ENCODE results near the gene SLCO6A1. TPM values are rescaled to one million over a fixed set of nuclear protein-coding genes. Genes with fewer than 3 reads are reported as not detected.
A peak's percentile ranks its signal among the peaks of the same experiment; 100 is the strongest.
"Not testable (repeated sequence)": the region's sequence is repeated elsewhere in the genome, so short reads cannot be mapped to it uniquely, and the experiment has no call there.

SLCO6A1 gene
- total RNA-seq, 1 experiment from 2014 or later: not detected

DNA sequence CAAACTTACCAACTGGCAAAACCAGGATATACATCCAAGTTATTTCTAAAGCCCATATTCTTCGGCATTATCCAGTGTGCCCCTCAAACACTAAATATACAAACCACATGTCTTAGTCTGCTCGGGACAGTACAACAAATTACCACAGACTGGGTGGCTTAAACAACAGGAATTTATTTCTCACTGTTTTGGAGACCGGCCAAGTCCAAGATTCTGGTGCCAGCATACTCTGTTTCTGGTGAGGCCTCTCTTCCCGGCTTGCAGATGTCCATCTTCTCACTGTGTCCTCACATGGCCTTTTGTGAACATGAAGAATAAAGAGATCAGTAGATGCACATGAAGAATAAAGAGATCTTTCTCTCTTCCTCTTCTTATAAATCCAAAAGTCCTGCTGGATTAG lies 12.9 kb upstream of the SLCO6A1 start:
- Histone ChIP-seq H3K9me3 (no peaks in the 10 kb centered on the region), H3K36me3 (no peaks in the 10 kb centered on the region), H3K27me3 (no peaks in the 10 kb centered on the region), H3K4me3 (no peak overlapping the region)
- DNase-seq: peak; percentile 42

DNA sequence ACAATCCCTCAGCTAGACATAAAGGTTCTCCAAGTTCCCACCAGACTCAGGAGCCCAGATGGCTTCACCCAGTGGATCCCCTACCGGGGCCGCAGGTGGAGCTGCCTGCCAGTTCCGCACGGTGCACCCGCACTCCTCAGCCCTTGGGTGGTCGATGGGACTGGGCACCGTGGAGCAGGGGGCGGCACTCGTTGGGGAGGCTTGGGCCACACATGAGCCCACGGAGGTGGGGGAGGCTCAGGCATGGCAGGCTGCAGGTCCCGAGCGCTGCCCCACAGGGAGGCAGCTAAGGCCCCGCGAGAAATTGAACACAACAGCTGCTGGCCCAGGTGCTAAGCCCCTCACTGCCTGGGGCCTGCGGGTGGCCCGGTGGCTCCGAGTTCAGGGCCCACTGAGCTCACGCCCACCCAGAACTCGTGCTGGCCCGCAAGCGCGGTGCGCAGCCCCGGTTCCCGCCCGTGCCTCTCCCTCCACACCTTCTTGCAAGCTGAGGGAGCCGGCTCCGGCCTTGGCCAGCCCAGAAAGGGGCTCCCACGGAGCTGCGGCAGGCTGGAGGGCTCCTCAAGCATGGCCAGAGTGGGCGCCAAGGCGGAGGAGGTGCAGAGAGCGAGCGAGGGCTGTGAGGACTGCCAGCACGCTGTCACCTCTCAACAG lies 7.4 kb downstream of the SLCO6A1 start:
- H3K4me3 ChIP-seq, DNase-seq, H3K27me3 ChIP-seq: not testable (repeated sequence)

DNA sequence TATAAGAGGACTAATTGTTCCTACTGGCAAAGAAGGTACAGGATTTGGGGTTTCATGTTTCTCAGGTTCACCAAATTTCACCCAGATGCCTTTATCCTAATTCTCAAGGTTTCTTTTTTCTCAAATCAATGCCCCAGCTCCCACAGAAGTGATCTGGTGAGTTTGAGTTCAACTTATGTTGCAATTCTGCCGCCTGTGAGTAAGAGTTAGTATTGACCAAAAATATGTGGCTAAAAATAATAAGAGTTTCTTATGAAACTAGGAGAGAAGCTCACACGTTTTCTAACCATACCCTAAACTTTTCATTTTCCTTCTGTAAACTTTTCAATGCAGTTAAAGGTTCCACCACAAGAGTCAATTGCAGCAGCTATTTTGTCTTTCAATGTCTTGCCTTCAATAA lies 15.1 kb downstream of the SLCO6A1 start:
- no peak for DNase-seq

More for the DNA sequence above, 7.4 kb downstream of the SLCO6A1 start:
- H3K36me3 ChIP-seq, H3K9me3 ChIP-seq: not testable (repeated sequence)

DNA sequence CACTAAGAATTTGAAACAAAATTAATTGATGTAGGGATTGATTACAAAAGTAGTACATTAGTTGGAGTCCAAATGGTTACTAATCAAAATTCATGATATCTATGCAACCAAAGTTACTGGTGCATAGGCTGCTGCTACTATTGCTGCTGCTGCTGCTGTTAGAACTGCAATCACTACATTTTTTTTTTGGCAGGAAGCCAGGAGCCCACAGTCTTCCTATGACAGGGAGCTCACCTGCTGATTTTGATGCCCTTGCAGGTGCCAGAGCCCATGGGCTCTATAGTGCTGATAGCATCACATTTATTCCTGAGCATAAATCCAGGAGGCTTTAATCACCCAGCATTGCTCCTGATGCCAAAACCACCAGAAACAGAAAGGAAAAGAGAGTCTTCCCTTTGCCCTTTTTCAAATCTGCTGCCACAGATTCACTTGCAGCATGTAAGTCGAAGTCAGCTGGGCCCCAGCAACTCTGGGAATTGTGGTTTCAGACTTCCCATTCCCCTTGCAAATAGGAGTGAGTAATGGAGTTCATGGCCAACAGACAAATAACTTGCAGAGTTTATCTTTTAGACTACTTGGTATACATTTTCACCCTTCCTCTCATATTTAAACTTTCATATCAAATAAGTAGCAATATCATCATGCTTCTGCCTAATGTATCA lies 17.6 kb downstream of the SLCO6A1 start:
- Histone ChIP-seq H3K27me3 (no peaks in the 10 kb centered on the region), H3K36me3 (no peaks in the 10 kb centered on the region)
- DNase-seq: no peak

More for the DNA sequence above, 15.1 kb downstream of the SLCO6A1 start:
- Histone ChIP-seq H3K9me3 (no peaks in the 10 kb centered on the region), H3K36me3 (no peaks in the 10 kb centered on the region), H3K27me3 (no peaks in the 10 kb centered on the region), H3K4me3 (no peak overlapping the region)

DNA sequence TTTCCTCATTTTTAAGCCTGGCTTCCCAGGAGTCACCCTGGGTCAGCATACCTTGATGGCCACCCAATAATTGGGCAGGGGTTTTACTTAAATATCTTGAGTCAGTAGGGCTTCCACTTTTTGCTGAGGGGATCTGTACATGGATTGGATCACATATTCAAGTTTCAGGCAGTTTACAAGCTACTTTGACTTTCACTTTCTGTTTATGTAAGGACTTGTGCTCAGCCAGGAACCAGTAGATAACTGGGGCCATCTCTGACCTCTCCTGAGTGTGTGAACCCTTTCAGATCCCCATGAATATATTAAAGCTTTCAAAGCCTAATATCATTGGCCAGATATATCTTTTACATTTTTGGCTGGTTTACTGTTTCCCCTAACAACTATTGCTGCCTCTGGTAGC lies 45.1 kb downstream of the SLCO6A1 start:
- Histone ChIP-seq H3K36me3 (no peaks in the 10 kb centered on the region), H3K9me3 (no peaks in the 10 kb centered on the region), H3K27me3 (no peaks in the 10 kb centered on the region), H3K4me3 (peak overlapping the region; percentile 12; the same call in 1 of the 2 replicates)
- no peak for DNase-seq

More for the DNA sequence above, 17.6 kb downstream of the SLCO6A1 start:
- H3K4me3 ChIP-seq: no peak overlapping the region
- no peaks in the 10 kb centered on the region for H3K9me3 ChIP-seq

DNA sequence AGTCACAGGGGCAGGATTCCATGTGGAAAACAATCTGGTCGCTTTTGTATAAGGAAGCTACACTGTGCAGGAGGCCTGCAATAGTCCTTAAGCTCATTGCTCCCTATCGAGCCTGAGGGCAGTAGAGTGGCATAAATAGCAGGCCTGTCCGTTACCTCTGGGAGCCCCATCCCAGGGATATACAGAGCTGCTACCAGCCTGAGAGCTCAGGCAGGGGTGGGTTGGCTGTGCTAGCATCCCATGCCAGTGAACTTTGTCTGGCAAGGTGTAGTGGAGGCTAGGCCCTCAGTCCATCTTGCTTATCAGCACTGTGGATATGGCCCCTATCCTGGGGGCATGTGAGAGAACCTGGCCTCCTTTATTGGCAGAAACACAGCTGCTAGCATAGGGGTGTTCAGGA lies 47.7 kb downstream of the SLCO6A1 start:
- no peaks in the 10 kb centered on the region for H3K9me3 ChIP-seq
- H3K27me3 ChIP-seq: 0 out of 2 replicates have a peak, but pooled peaks cover 2% of the 10 kb centered on the region
- no peak overlapping the region for H3K4me3 ChIP-seq
- DNase-seq: no peak
- no peaks in the 10 kb centered on the region for H3K36me3 ChIP-seq

DNA sequence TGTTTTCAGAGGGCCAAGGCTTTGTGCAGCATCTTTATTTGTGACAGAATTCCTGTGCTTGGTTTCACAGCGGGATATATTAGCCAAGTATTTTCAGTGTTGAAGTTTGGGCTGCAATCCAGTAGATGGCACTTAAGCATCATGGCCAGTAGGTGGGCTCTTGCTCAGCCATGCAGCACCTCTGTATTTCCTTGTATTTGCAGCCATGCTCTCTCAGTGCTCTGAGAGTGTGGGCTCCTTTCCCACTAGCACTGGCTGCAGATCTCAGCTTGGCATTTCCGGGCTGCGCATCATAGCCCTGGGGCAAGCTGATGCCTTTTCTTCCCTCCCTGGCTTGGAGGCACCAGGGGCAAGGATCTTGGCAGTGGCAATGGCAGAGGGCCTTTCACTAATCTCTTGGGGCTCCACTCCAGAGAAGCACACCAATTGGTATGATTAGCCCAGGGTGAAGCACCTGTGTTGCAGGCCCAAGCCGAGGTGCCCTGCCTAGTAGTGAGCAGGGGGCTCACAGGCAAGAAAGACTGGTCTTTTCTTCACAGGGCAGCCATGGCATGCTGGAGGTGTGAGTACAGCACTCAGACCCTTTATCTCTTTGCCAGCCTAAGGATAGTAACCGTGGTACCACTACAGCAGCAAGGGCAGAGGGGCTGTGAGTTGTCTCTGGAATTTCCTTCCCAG lies 48.3 kb downstream of the SLCO6A1 start:
- no peaks in the 10 kb centered on the region for H3K36me3 ChIP-seq
- DNase-seq: peak; percentile 60

DNA sequence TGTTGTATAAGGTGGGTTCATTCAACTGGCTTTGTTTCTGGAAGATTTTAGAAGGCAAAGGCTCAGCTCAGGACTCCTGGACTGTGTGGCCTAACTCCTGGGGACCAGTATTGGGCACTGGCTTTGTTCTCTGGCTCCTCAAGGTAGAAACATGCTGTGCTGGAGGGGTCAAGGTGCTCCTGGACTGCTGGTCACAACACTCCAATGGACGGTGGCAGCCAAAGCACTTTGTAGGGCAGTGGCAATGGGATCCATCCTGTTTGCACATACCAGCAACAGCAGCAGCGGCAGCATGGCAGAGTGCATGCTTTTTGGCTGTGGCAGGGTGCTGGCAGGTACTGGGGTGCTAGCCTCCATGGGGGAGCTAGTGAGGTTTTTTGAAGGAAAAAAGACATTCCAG lies 65.3 kb downstream of the SLCO6A1 start:
- H3K9me3 ChIP-seq: no peaks in the 10 kb centered on the region; the same call in 1 of the 2 replicates
- H3K4me3 ChIP-seq: no peak overlapping the region
- H3K36me3 ChIP-seq: no peaks in the 10 kb centered on the region
- no peak for DNase-seq
- H3K27me3 ChIP-seq: no peaks in the 10 kb centered on the region; the same call in 1 of the 2 replicates

More for the DNA sequence above, 48.3 kb downstream of the SLCO6A1 start:
- Histone ChIP-seq H3K4me3 (no peak overlapping the region), H3K9me3 (no peaks in the 10 kb centered on the region), H3K27me3 (0 out of 2 replicates have a peak, but pooled peaks cover 2% of the 10 kb centered on the region)

DNA sequence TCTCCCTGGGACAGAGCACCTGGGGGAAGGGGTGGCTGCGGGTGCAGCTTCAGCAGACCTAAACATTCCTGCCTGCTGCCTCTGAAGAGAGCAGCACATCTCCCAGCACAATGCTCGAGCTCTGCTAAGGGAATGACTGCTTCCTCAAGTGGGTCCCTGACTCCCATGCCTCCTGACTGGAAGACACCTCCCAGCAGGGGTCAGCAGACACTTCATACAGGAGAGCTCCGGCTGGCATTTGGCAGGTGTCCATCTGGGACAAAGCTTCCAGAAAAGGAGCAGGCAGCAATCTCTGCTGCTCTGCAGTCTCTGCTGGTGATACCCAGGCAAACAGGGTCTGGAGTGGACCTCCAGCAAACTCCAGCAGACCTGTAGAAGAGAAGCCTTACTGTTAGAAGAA lies 77.2 kb downstream of the SLCO6A1 start:
- 0 out of 2 replicates have a peak, but pooled peaks cover 6% of the 10 kb centered on the region for H3K9me3 ChIP-seq
- no peaks in the 10 kb centered on the region for H3K27me3 ChIP-seq
- DNase-seq: peak; percentile 43
- H3K4me3 ChIP-seq: no peak overlapping the region
- no peaks in the 10 kb centered on the region for H3K36me3 ChIP-seq

DNA sequence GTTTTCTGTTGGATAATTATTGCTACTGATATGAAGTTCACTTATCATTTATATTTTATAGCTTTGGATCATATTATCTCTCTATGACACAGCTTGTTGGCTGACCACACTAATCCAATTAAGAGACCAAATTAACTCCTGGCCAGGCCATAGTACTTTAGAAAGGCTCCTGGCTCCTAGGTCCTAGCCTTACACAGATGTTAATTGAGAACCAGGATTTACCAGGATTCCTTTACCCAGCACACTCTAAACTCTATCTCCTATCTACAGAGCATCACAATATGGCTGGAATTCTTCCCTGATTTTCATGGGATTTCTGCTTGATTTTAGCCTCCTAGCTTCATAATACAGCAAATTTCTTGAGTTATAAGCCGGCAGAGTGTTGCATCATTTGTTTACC lies 80.3 kb downstream of the SLCO6A1 start:
- H3K36me3 ChIP-seq: no peaks in the 10 kb centered on the region
- H3K4me3 ChIP-seq: no peak overlapping the region
- no peaks in the 10 kb centered on the region for H3K27me3 ChIP-seq
- no peak for DNase-seq
- no peaks in the 10 kb centered on the region for H3K9me3 ChIP-seq

DNA sequence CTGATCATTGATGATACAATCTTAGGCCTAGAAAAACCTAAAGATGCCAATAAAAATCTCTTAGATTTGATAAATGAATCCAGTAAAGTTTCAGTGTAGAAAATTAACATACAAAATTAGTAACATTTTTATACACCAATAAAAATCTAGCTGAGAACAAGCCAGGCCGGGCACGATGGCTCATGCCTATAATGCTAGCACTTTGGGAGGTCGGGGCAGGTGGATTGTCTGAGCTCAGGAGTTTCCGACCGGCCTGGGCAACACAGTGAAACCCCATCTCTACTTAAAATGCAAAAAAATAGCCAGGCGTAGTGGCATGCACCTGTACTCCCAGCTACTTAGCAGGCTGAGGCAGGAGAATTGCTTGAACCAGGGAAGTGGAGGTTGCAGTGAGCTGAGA lies 84.4 kb downstream of the SLCO6A1 start:
- no peak for DNase-seq
- H3K4me3 ChIP-seq: no peak overlapping the region
- no peaks in the 10 kb centered on the region for H3K27me3 ChIP-seq
- no peaks in the 10 kb centered on the region for H3K36me3 ChIP-seq
- H3K9me3 ChIP-seq: no peaks in the 10 kb centered on the region

DNA sequence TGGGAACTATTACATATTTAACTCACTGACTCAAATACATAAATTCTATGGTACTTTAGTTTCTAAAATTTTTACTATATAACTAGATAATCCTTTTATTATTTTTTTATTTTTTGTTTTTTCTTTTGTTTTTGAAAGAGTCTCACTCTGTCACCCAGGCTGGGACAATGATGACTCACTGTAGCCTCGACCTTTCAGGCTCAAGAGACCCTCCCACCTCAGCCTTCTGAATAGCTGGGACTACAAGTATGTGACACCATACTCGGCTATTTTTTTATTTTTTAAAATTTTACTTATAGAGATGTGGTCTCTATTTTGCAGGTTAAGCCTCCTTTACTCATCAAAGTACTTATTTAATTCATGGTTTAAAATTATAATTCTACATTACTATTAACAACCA lies 110.6 kb downstream of the SLCO6A1 start:
- no peak for DNase-seq
- Histone ChIP-seq H3K9me3 (no peaks in the 10 kb centered on the region), H3K36me3 (no peaks in the 10 kb centered on the region), H3K4me3 (no peak overlapping the region), H3K27me3 (peaks cover 3% of the 10 kb centered on the region; the same call in 1 of the 2 replicates)

DNA sequence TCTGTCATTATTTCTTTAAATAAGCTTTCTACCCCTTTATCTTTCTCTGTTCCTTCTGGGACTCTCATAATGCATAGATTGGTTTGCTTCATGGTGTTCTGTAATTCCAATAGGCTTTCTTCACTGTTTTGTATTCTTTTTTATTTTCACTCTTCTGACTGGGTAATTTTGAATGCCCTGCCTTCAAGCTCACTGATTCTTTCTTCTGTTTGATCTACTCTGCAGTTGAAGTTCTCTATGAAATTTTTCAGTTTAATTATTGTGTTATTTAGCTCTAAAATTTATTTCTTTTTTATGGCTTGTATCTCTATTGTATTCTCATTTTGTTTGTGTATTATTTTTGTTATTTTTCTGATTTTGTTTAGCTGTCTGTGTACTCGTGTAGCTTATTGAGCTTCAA lies 113.4 kb downstream of the SLCO6A1 start:
- Histone ChIP-seq H3K4me3 (no peak overlapping the region), H3K36me3 (no peaks in the 10 kb centered on the region), H3K9me3 (no peaks in the 10 kb centered on the region), H3K27me3 (no peaks in the 10 kb centered on the region; the same call in 1 of the 2 replicates)
- DNase-seq: no peak

DNA sequence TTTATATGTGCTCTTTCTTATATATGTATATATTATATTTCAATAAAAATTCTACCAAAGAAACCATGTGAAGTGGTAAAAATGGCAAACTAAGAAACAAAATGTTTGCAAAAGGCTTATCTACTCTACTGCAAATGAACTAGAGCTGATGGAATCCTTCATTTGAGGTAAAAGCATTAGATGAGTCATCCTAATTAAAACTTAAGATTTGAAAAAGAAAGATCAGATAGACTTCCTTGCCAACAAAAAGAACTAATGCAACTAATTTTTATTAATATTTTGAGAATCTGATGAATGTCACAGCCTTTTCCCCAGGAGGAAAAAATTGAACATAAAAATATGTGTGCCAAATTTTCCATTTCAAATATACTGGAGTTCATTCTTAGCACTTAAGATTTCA lies 118.6 kb downstream of the SLCO6A1 start:
- Histone ChIP-seq H3K27me3 (no peaks in the 10 kb centered on the region), H3K9me3 (no peaks in the 10 kb centered on the region), H3K36me3 (no peaks in the 10 kb centered on the region), H3K4me3 (no peak overlapping the region)
- DNase-seq: no peak

DNA sequence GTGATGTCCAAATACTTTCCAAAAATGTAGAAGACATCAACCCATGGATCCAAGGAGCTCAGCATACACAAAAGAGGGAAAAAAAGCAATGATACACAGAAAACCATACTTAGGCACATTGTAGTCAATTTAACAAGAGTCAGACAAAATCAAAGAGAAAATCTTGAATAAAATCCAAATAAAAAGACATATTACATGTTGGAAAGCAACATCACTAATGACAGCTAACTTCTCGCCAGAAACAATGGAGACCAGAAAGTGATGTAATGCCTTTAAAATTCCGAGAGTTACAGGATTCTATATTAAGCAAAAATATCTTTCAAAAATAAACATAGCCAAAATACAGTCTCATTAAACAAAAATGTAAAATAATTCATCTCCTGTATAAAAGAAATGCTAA lies 122.9 kb downstream of the SLCO6A1 start:
- Histone ChIP-seq H3K4me3 (no peak overlapping the region), H3K27me3 (no peaks in the 10 kb centered on the region), H3K9me3 (no peaks in the 10 kb centered on the region), H3K36me3 (no peaks in the 10 kb centered on the region)
- no peak for DNase-seq

DNA sequence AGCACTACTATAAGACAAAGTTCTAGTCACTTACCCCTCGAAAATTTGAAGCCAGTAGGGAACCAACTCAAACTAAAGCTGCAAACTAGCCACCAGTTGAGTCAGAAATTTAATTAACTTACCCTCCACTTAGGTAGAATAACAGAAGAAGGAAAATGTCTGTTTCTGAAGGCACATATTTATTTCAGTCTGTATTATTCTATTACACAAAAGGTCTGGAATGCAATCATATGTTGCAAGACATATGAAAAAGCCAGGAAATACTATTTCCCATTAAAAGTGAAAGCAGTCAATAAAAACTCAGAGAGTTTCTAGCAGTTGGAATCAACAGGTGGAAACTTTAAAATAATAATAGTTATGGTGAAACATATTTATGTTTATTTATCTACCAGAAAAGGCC lies 123.5 kb downstream of the SLCO6A1 start:
- no peak for DNase-seq
- Histone ChIP-seq H3K4me3 (no peak overlapping the region), H3K36me3 (no peaks in the 10 kb centered on the region), H3K27me3 (no peaks in the 10 kb centered on the region), H3K9me3 (no peaks in the 10 kb centered on the region)

DNA sequence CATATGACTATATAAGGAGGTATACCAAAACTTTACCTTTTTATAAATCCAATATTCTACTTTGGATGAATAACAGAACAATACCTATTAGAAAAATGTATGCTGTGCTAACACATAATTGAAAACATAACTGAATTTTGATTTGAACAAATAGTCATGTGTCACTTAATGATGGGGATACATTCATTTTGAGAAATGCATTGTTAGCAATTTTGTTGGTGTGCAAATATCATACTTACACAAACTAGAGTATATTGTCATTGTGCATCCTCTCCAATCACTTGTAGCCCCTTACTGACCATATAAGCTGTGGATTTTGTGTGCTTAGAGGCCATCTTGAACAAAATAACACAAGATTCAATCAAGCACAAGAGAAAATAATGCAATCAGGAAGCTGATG lies 130.4 kb downstream of the SLCO6A1 start:
- DNase-seq: no peak
- H3K4me3 ChIP-seq: no peak overlapping the region
- H3K27me3 ChIP-seq: no peaks in the 10 kb centered on the region
- H3K36me3 ChIP-seq: no peaks in the 10 kb centered on the region
- H3K9me3 ChIP-seq: no peaks in the 10 kb centered on the region
